GM12878 (cell line): ENCODE measurements around the gene TMEM259. TPM values are rescaled to one million over a fixed set of nuclear protein-coding genes. Genes with fewer than 3 reads are reported as not detected.
A peak's percentile ranks its signal among the peaks of the same experiment; 100 is the strongest.

Source experiments
- ATAC-seq: fragments of 200-7000 bp; cut with Tn5 transposase; 3 replicates; pipeline ENCODE4 v1.9.1; 2020; ENCODE audit warnings: mild to moderate bottlenecking, moderate library complexity
- BruUV-seq: library from RNA; stranded (reverse); fragments of 400-500 nt; replicated peaks from 2 replicates; lab custom pipeline; 2021; lab: Mats Ljungman, UMichigan
- CTCF ChIA-PET: fragments of 300-600 bp; sonication (Branson Sonifier 250); formaldehyde crosslinking; extraction: SDS; loops from one replicate; lab custom pipeline; 2021; ENCODE audit warnings: inconsistent platforms; lab: Yijun Ruan, JAX
- POLR2A ChIA-PET: fragments of 350-600 bp; formaldehyde crosslinking; extraction: SDS; loops from one replicate; lab custom pipeline; 2021; ENCODE audit warnings: inconsistent platforms; lab: Charles Lee
- RAD21 ChIA-PET: fragments of 300-600 bp; sonication (Branson Sonifier 250); formaldehyde crosslinking; loops from one replicate; lab custom pipeline; 2023; ENCODE audit warnings: antibody characterized with exemption; ENCODE audit not compliant: unreplicated experiment; lab: Charles Lee
- SMC1A ChIA-PET: fragments of 300-600 bp; sonication (Branson Sonifier 250); formaldehyde crosslinking; loops from one replicate; lab custom pipeline; 2023; ENCODE audit not compliant: unreplicated experiment, uncharacterized antibody; lab: Charles Lee
- DNase-seq: peaks from one replicate; pipeline ENCODE4 v3.0.0-alpha.2; 2011; ENCODE audit warnings: low read depth, low spot score
- FAIRE-seq: peaks from 3 replicates; lab custom pipeline; 2011; peaks lifted over from hg19 to GRCh38; lab: Jason Lieb, UNC
- H2AFZ ChIP-seq: 2 replicates; pipeline ENCODE4 v1.6.0; 2011; ENCODE audit warnings: low read depth, low read length, control low read depth; ENCODE audit not compliant: control insufficient read depth
- H3K27ac ChIP-seq: 2 replicates; pipeline ENCODE4 v1.5.1; 2011; ENCODE audit warnings: control low read depth; ENCODE audit not compliant: control insufficient read depth, insufficient read depth
- H3K27me3 ChIP-seq, 2 experiments: replicated peaks in 1 of 2; 2 replicates each; pipeline versions ENCODE4 v1.6.0 to v1.6.1; 2011; ENCODE audit warnings: low read length in 1 of 2; ENCODE audit not compliant: control insufficient read depth in 2 of 2, insufficient read depth in 2 of 2
- H3K36me3 ChIP-seq, 2 experiments: 2 replicates each; pipeline ENCODE4 v1.5.1; 2011; ENCODE audit warnings: low read length in 1 of 2; ENCODE audit not compliant: control insufficient read depth in 2 of 2, insufficient read depth in 2 of 2
- H3K4me1 ChIP-seq: 2 replicates; pipeline ENCODE4 v1.6.1; 2011; ENCODE audit warnings: mild to moderate bottlenecking, low read length, moderate library complexity, mixed read lengths; ENCODE audit not compliant: control insufficient read depth, insufficient read depth
- H3K4me2 ChIP-seq: 2 replicates; pipeline ENCODE4 v1.6.0; 2011; ENCODE audit warnings: control low read depth; ENCODE audit not compliant: control insufficient read depth, insufficient read depth
- H3K4me3 ChIP-seq: fragments of 200-600 bp; sonication (generic); 2 replicates; pipeline ENCODE4 v1.5.1; 2016
- H3K79me2 ChIP-seq: 2 replicates; pipeline ENCODE4 v1.6.0; 2011; ENCODE audit warnings: low read length; ENCODE audit not compliant: control insufficient read depth, insufficient read depth
- H3K9ac ChIP-seq: 2 replicates; pipeline ENCODE4 v1.8.0; 2011; ENCODE audit warnings: low read length, control low read depth, mixed read lengths; ENCODE audit not compliant: control insufficient read depth, insufficient read depth
- H3K9me3 ChIP-seq: replicated peaks from 3 replicates; pipeline ENCODE4 v1.5.1; 2011; ENCODE audit warnings: mild to moderate bottlenecking, low read length; ENCODE audit not compliant: control insufficient read depth, insufficient read depth
- H4K20me1 ChIP-seq: 2 replicates; pipeline ENCODE4 v1.6.0; 2011; ENCODE audit not compliant: control insufficient read depth, insufficient read depth
- ASH2L ChIP-seq: fragments of 300-600, 200-600 bp; sonication (generic); IDR thresholded peaks from 2 replicates; pipeline ENCODE4 v1.6.1; 2017; ENCODE audit warnings: low read depth, mild to moderate bottlenecking, borderline replicate concordance
- ATF7 ChIP-seq: fragments of 450-650 bp; IDR thresholded peaks from 2 replicates; pipeline ENCODE4 v1.6.1; 2016; ENCODE audit warnings: low read depth, mild to moderate bottlenecking
- EZH2 ChIP-seq: IDR thresholded peaks from 2 replicates; pipeline ENCODE4 v1.6.1; 2012; ENCODE audit warnings: low read depth, mild to moderate bottlenecking, control low read depth, inconsistent platforms, low read length, borderline replicate concordance; ENCODE audit not compliant: control insufficient read depth
- HDAC2 ChIP-seq: fragments of 200-600 bp; sonication (generic); IDR thresholded peaks from 2 replicates; pipeline ENCODE4 v1.6.1; 2017
- MXI1 ChIP-seq: fragments of 150-350 bp; IDR thresholded peaks from 2 replicates; pipeline ENCODE4 v1.6.1; 2011; ENCODE audit warnings: low read depth, mild to moderate bottlenecking, inconsistent platforms, low read length, improper control_type of control experiment
- NR2C1 ChIP-seq: fragments of 450-650 bp; IDR thresholded peaks from 2 replicates; pipeline ENCODE4 v1.6.1; 2017; ENCODE audit warnings: antibody characterized with exemption, mild to moderate bottlenecking, moderate library complexity
- POLR2A ChIP-seq: IDR thresholded peaks from 2 replicates; pipeline ENCODE4 v1.6.1; 2011; ENCODE audit warnings: low read depth, mild to moderate bottlenecking, low read length
- RCOR1 ChIP-seq: conservative IDR thresholded peaks from 2 replicates; pipeline ENCODE4 v1.6.1; 2012; ENCODE audit warnings: low read depth, low read length, improper control_type of control experiment
- USF2 ChIP-seq: IDR thresholded peaks from 2 replicates; pipeline ENCODE4 v1.6.1; 2011; ENCODE audit warnings: low read depth, low read length, improper control_type of control experiment, borderline replicate concordance
- YBX1 ChIP-seq: fragments of 450-650 bp; IDR thresholded peaks from 2 replicates; pipeline ENCODE4 v1.6.1; 2016; ENCODE audit warnings: antibody characterized with exemption
- ZBTB4 ChIP-seq: fragments of 450-650 bp; formaldehyde crosslinking; IDR thresholded peaks from 2 replicates; pipeline ENCODE4 v1.4.0; 2022; ENCODE audit warnings: mild to moderate bottlenecking, moderate library complexity
- ZNF384 ChIP-seq: IDR thresholded peaks from 2 replicates; pipeline ENCODE4 v1.6.1; 2012; ENCODE audit warnings: low read depth, mild to moderate bottlenecking, low read length, improper control_type of control experiment, borderline replicate concordance
- WGBS: methylation state at CpG from one replicate; pipeline ENCODE4 v1.1.6; 2016; ENCODE audit warnings: low lambda C conversion rate; ENCODE audit not compliant: insufficient replicate concordance, insufficient coverage; ENCODE audit errors: missing lambda C conversion rate; 5-methylcytosine and 5-hydroxymethylcytosine counted together
- in situ Hi-C: fragments of 300-500 bp; cut with MboI; formaldehyde crosslinking; loops from 9 replicates; pipeline ENCODE4 v1.14.3; 2018; ENCODE audit warnings: mixed read lengths
- intact Hi-C: fragments of 100-400 bp; cut with micrococcal nuclease; formaldehyde crosslinking; loops from one replicate; pipeline ENCODE4 v1.14.2; 2022; ENCODE audit not compliant: unreplicated experiment
- polyA plus RNA-seq, 11 experiments: library from polyadenylated mRNA; depleted of rRNA in 4 of 11; unstranded in 6 of 11; stranded (reverse) in 5 of 11; fragments of >200 nt; fragmentation: Nextera tagmentation in 4 of 11; fragmentation: Illumina TruSeq in 1 of 11; extraction: Ambion mirVana in 4 of 11; extraction: Trizol in 1 of 11; gene quantifications; 1 replicate in 1 of 11; 2 replicates in 10 of 11; pipeline versions ENCODE4 v1.2.1 to v1.2.3, GENCODE V29; 2011 to 2016; ENCODE audit warnings: inconsistent platforms in 2 of 11, missing spikeins in 2 of 11, low read depth in 1 of 11
- total RNA-seq, 4 experiments: library from RNA; depleted of rRNA in 3 of 4; stranded (reverse); fragments of >200 nt in 3 of 4; fragmentation: Illumina TruSeq in 1 of 4; extraction: Trizol in 1 of 4; gene quantifications; 2 replicates each; pipeline versions ENCODE4 v1.2.1 to v1.2.3, GENCODE V29; 2013 to 2021
- TF ChIP-seq, protein P1 (sequence below): IDR thresholded peaks from 2 replicates; pipeline ENCODE4 v1.6.1; 2011; ENCODE audit warnings: mild to moderate bottlenecking, low read depth, low read length, moderate library complexity; ENCODE audit not compliant: insufficient replicate concordance

TMEM259 gene
- total and polyA plus RNA-seq, 10 of the 15 experiments (the other 5 are each of a cell fraction or from before 2014, with no cell fraction given) = 0.43 to 184 (median 62.0) TPM

- H3K36me3 ChIP-seq = peaks cover 23 to 54% of the 10 kb centered on the region in 2 experiments
- no peak overlapping the region for H3K9ac ChIP-seq
- RAD21 ChIA-PET = no interaction called here
- intact Hi-C loops = no loop called here
- no peaks in the 10 kb centered on the region for H3K27me3 ChIP-seq
- H3K27ac ChIP-seq = no peak overlapping the region
- H3K4me2 ChIP-seq = no peak overlapping the region
- SMC1A ChIA-PET = no interaction called here
- H2AFZ ChIP-seq = no peak overlapping the region
- WGBS = 96% methylated on average over 14 of the region's 16 CpGs
- H3K4me1 ChIP-seq = no peaks in the 10 kb centered on the region
- no peak for ATAC-seq
- 0 out of 2 replicates have a peak, but pooled peaks have one; percentile 49 for TF ChIP-seq POLR2A
- TF ChIP-seq RCOR1 = no peak
- TF ChIP-seq EZH2 = no peak
- TF ChIP-seq ASH2L = no peak
- no peak for TF ChIP-seq ZNF384
- TF ChIP-seq, all 136 proteins: peak for 1
- in situ Hi-C loops = no loop called here
- POLR2A ChIA-PET = interaction anchor here (0.6 kb wide), 1 partner anchor 31 kb away, joined by 3 read pairs; no protein-coding TSS in a partner anchor
- Histone ChIP-seq H3K9me3 (peaks cover 2% of the 10 kb centered on the region; the same call in 1 of the 3 replicates), H3K79me2 (no peaks in the 10 kb centered on the region), H4K20me1 (peaks cover 3% of the 10 kb centered on the region; the same call in 1 of the 2 replicates), H3K4me3 (no peak overlapping the region)
- FAIRE-seq (no peak), DNase-seq (no peak)
- CTCF ChIA-PET = no interaction called here
- no TSS peak for BruUV-seq
Measured at GRCh38 chr19:964116-964520, 56.8 kb downstream of the TMEM259 start.

DNA sequence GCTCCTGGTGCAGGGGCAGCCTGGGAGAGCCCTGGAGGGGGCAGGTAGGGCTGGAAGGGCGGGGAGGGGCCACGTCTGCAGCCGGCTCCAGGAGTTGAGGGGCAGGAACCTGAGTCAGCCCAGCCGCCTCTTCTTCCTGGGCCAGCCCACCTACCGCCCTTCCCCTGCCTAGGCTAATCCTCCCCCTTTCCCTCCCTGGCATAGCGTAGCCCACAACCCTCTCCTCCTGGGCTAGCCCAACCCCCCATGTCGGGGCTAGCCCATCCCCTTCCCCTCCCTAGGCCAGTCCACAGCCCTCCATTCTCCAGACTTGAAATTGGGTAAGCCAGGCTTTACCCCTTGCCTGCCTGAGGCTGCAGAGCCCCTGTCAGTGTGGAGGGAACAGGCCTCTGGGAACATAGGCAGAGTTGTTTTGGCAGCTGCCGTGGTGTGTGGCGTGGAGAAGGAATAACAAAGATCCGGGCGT is 57.4 kb downstream of the TMEM259 start:
- DNase-seq = no peak
- RAD21 ChIA-PET = no interaction called here
- intact Hi-C loops = no loop called here
- no peak overlapping the region for H3K4me2 ChIP-seq
- POLR2A ChIA-PET = no interaction called here
- SMC1A ChIA-PET = no interaction called here
- H4K20me1 ChIP-seq = peaks cover 3% of the 10 kb centered on the region; the same call in 1 of the 2 replicates
- H2AFZ ChIP-seq = no peak overlapping the region
- H3K9ac ChIP-seq = no peak overlapping the region
- in situ Hi-C loops = no loop called here
- H3K27ac ChIP-seq = no peak overlapping the region
- H3K27me3 ChIP-seq = no peaks in the 10 kb centered on the region
- no peaks in the 10 kb centered on the region for H3K79me2 ChIP-seq
- no peaks in the 10 kb centered on the region for H3K4me1 ChIP-seq
- 75% methylated on average over 6 of the region's 11 CpGs for WGBS
- peaks cover 2% of the 10 kb centered on the region; the same call in 1 of the 3 replicates for H3K9me3 ChIP-seq
- CTCF ChIA-PET = no interaction called here
- H3K4me3 ChIP-seq = no peak overlapping the region
- H3K36me3 ChIP-seq = peaks cover 21 to 56% of the 10 kb centered on the region in 2 experiments
- no peak for FAIRE-seq
- no peak for ATAC-seq
- BruUV-seq = no TSS peak
- TF ChIP-seq ZBTB4 (no peak), USF2 (no peak), POLR2A (no peak), NR2C1 (no peak), MXI1 (no peak), ATF7 (no peak), YBX1 (no peak), HDAC2 (no peak)
- TF ChIP-seq, protein P1, sequence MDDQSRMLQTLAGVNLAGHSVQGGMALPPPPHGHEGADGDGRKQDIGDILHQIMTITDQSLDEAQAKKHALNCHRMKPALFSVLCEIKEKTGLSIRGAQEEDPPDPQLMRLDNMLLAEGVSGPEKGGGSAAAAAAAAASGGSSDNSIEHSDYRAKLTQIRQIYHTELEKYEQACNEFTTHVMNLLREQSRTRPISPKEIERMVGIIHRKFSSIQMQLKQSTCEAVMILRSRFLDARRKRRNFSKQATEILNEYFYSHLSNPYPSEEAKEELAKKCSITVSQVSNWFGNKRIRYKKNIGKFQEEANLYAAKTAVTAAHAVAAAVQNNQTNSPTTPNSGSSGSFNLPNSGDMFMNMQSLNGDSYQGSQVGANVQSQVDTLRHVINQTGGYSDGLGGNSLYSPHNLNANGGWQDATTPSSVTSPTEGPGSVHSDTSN = no peak
